Stimulated activated CD8-positive, alpha-beta memory T cell treated with anti-CD3 and anti-CD28 coated beads, Interleukin-4, amount 100 ng/mL, for 24 hours (primary cell): ENCODE results near the gene MVB12B.
"Not testable (repeated sequence)": the region's sequence is repeated elsewhere in the genome, so short reads cannot be mapped to it uniquely, and the experiment has no call there.

Experiments
- DNase-seq: peaks from one replicate; pipeline ENCODE4 v3.0.0-alpha.2; 2020; ENCODE audit warnings: low read depth

The MVB12B gene

DNA sequence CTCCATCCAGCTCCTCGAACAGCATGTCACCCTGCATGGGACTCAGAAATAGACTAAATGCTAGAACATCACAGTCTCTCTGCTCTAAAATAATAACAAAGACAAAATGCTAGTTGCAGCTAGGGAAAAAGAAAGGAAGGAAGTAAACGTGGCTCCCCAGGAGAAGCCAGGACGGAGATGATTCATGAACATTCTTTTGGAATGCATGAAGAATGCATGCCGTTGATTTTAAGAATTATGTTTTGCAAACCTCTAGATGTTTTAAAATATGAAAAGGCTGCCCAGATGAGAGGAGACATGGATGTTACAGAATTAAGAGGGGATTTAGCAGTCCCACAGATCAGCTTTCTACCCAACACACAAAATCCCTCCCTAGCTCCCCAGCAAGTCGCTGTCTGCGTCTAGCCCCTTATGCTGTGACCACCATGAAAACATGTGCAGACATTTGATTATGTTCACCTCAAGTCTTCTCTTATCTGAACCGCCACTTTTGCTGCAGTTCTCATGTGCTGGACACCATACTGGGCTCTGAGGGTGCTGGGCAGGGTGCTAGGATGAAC is 147.7 kb downstream of the MVB12B start:
- no peak for DNase-seq

DNA sequence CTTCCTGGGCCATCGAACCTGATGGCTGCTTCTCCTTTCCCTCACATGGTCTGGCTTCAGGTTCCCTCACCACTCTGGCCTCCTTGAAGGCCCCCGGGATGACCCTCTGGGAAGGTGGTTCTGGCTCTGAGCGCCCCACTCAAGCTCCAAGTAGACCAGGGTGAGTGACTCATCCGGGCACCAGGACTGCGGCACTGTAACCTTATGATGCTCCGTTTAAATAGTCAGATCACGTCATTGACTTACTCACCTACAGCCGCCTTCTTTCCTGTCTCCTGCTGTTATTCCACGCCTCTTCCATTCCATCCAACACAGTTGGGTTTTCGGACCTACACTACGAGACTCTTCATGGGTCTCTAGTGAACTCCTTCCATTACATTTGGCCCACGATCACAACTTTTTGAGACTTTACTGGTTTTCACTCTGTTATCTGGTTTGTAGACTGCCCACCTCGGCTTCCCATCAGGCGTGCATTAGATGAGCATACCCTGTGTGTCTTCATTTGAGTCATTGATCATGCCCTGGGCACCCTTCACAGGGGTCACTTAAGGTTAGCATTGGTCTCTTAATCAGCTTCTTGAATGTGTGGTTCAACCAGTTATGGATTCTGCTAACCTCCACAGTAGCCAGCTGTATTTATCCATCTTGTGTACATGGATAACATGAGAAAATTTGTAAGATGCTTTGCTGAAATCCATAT is 148.3 kb downstream of the MVB12B start:
- no peak for DNase-seq

DNA sequence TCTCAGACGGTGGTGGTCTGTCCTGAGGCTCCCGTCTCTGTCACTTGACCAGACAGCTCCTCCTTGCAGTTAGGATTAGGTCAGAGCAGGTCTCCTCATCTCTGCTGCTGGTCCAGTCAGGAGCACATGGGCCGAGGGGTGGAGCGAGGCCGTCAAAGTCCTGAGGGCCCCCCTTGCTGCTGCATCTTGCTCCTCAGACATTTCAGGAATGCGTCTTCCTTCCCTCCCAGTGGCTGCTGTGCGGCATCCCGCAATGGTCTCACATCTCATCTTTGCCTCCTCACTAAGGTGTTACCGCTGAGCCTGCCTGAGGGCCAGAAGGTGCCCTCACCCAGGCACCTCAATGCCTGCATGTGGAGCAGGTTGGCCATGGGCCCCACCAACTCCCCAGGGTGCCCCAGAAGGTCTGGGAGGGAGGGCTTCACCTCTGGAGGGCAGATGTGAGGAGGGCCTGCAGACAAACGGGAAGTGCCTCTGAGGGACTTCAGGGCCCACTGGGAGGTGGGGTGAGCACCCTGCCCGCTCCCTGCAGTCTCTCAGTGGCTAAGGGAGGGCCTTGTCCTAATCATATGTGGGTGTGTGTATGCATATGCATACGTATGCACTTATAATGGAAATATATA is 149.4 kb downstream of the MVB12B start:
- DNase-seq, result no peak

DNA sequence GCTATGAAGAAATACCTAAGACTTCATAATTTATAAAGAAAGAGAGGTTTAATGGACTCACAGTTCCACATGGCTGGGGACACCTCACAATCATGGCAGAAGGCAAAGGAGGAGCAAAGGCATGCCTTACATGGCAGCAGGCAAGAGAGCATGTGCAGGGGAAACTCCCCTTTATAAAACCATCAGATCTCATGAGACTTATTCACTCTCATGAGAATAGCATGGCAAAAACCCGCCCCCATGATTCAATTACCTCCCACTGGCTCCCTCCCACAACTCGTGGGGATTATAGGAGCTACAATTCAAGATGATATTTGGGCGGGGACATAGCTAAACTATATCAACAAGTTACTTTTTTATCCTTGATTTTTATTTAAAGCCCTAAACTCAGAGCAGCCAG is 150.8 kb downstream of the MVB12B start:
- not testable (repeated sequence) for DNase-seq

DNA sequence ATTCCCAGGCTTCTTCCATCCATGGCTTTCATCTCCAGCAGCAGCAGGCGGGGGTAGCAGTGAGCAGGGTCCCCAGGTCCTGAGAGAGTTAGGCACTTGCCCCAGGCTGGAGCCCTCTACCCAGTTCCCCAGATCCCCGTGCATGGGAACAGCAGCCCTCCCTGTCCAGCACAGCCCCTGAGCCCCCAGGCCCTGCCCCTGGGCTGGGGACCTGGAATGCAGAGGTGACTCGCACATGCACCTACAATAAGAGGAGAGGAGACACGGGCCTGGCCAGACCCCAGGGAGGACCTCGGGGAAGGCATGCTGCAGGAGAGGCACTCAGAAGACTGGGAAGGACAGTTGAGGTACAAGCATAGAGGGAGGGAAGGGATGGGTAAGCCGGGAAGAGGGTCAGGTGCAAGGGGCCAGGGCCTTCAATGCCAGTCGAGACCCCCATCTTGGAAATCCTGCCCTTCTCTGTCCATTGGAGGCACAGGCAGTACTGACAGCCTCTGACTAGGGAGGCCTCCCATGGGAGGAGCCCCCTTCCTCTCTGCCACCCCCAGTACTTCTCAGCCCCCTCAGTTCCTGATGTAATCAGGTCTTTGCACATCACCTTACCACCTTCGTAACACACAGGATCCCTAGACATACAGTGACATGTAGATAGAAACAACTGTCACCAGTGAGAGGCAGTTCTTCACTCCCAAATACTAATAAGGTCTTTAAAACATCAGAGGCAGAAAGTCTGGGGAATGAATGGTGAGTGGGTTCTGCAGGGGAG is 151.8 kb downstream of the MVB12B start:
- no peak for DNase-seq

DNA sequence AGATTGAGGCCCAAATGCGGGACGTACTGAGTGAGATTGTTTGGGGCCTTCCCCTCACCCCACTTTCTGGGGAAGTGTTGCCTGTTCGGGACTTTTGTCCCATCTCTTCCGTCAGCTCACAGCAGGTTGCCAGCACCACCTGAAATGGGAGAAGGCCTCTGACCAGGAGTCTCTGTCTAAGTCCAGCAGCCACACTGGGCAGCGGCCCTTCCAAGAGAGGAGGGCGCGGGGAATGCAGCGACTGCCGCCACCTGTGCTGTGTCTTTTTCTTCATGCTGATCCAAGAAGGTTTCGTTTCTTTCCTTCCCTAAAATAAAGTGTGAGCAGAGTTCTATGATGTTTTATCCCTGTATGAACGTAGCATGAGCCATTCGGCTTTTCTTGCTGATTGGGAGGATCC is 152.9 kb downstream of the MVB12B start:
- DNase-seq, result no peak

DNA sequence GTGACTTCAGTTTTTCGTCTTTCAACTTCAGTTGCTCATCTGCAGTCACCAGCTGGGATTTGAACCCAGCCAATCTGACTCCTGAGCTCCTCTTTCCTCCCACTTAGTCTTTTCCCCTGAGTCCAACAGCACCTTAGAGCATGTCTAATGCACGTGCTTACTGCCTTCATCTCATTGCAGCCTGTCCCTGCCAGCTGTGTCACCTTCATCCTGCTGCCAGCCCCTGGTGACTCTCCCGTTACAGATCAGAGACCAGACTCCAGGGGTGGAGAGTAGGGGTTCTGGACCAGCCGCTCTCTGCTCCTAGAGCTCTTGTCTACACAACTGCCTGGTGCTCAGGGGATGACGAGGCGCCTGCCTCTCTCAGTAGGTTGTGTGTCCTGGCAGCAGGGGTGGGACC is 154.2 kb downstream of the MVB12B start:
- DNase-seq, result no peak

DNA sequence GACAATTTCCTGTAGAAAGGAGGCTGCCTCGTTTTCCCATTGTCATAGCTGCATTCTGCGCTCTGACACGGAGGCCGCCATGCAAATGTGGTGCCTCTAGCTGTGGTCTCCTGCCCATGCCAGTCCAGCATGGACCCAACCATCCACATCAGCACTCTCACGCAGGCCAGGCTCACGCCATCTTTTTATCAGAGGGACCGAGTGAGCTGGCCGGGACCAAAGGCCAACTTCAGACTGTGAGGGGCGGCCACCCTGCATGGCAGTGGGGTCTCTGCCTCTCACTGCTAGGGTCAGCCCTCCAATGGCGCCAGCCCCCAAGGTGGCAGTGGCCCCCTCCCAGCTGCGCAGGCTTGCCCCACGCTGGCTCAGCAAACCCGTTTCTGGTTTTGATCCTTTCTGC is 155.2 kb downstream of the MVB12B start:
- no peak for DNase-seq

DNA sequence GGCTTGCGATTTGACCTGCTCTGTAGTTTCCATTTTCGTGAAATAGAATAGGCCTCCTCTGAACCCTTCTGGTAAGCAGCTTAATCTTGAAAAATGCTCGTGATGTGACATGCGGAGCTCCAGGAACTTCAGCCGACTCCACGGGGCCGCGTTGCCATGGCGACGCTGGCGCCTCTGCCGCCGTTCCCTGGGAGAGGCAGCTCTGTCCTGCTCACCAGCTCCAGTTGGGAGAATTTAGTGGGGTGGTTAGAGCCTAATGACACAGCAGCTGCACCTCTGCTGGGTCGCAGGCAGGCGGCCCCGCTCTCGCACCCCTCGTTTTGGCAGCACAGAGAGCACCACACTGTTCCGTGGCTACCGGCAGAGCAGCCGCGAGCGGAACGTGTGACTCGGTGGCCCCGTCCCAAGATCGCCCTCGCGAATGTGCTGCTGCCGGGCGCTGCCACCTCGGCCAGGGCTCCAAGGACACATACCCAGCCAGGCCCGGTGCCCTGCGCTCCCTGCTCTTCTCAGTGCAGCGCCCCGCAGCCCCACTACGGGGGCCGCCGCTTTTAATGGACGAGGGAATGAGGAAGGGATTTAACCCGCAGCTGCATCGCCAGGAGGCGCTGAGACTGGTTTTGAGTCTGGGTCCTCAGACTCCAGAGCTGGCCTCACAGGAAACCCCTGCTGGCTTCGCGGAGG is 155.9 kb downstream of the MVB12B start:
- no peak for DNase-seq

DNA sequence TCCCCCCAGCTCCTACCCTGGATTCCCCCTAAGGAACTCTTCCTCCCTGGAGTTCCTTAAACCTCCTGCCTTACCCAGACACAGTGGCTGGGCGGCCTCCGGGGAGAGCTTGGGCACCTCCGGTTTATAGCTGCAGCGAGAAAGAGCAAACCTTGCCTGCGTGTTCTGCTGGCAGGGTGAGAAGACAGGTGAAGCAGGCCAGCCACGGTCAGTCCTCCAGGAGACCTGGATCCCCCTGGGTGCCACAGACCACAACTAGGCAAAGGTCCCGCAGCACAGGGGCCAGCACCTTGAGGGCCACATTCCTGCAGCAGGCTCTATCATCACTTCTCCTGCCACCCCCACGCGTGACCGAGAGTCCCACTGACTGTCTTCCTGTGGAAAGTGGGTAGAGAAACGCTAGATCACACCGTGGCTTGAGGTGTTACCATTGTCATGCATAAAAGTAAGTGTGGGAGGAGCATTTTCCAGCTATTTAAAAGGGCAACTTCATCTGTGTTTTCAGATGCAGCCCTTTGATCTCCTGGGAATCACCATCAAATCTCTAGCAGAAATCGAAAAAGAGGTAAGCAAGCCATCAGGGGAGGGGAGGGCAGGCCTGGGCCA is 156.9 kb downstream of the MVB12B start:
- DNase-seq, result no peak

DNA sequence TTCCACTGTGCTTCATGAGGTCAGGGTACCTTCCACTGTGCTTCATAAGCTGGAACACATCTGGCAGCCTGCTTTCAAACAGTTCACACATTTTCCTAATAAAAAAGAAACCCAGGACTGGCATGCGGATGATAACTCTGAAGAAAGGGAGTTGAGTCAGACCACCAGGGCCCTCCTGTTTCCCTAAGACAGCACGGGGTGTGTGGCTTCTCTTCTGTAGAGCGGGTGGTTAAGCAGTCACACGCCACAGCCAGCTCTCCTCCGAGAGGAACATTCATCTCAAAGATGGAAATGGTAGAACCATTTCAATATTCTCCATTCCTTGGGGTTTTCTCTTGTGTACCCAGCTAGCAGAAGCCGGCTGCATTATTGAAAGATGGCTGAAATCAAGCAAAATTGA is 159.0 kb downstream of the MVB12B start:
- DNase-seq, result no peak

DNA sequence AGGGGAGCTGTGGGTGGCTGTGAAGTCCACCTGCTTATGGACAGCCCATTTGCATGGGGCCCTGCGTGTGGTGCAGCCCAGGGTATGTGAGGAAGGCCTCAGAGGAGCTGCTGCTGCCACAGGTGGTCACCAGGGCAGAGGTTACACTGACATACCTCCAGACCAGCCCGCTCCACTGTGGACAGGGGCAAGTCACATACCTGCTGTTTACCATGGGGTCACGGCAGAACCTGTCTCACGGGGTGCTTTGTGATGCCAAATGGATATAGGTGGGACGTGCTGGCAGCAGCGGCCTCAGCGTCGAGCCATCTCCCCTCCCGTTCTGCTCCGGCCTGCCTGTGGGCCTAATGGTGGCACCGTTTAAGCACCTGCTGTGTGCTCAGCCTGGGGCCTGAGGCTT is 159.6 kb downstream of the MVB12B start:
- no peak for DNase-seq

DNA sequence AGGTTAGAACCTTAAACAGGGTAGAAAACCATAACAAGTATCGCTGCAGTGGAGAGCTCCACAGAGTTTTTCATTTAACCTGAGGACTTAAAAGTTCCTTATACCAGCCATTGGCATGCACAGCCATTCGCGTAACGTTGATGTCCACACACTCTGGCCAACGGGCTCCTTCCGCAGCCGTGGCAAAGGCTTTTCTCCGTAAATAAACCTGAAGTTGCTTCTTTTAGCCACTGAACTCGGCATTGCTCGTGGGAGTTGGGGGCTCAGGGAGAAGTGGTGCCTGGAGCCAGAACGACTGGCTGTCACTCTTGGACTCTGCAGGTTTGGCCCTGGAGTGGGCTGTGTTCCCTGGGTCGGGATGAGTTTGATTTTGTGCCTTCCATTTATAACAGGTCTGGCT is 161.2 kb downstream of the MVB12B start:
- no peak for DNase-seq

DNA sequence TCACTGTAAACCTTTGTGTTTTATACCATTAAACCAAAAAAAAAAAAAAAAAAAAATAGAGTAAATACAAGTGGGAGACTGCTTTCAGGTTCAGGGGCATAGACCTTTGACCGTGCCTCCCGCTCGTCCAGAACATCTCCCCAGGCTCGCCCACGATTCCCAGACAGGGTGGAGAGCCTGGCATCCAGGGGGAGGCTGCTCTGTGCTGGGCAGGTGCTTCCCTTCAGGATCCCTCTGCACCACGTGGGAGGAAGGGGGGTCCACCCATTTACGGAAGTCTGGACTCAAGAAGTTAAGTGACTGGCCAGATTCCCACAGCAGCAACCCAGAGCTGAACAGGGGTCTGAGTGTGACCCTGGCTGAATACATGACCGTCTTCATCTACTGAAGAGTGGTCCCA is 161.7 kb downstream of the MVB12B start:
- no peak for DNase-seq

DNA sequence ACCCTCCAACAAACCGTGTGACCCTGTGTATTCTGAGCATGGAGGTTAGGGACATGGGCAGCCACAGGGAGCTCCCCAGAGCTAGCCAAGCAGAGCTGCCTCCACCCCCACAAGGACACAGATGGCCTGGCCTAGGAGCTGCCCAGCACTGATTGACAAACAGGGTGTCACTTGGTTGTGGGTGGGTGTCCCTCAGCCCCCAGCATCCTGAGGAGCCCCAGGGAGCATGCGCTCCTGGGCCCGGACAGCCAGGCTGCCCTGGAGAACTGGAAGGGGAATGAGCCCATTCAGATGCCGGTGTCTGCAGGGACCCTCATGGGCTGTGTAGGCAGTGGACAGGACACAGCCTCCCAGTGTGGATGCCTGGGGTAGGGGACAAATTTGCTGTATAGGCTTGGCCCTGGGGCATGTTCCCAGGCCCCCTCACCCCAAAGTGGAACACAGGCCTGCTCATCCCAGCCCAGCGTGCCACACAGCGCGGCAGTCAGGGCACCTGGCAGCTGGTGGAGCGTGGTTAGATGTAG is 162.3 kb downstream of the MVB12B start:
- no peak for DNase-seq

DNA sequence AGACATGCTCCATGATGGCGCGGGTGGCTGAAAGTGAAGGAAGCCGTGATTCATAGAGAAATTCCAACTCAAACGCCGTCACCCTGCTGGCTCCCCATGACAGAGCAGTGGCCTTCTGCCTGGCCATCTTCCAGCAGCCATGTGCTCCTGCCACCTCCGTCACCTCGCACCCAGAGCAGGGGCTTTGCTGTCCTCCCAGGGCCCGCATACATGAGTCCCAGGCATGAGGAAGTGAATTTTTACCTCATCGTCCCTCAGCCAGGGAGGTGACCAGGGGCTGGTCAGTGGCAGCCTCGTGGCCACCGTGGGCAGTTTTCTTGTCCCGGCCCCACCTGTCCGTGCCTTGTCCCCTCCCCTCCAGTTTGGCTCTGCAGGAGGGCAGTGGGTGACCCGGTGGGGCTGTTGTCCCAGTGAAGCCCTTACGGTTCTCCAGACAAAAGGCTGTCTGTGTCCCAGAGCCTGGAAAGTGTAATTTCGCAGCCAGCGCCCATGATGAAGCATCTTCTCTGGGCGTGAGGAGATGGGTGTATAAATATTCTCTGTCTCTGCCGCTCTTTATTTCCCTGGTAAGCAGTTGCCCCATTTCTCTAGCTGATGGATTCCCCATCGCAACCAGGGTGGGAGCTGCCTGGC is 163.1 kb downstream of the MVB12B start:
- DNase-seq, result no peak

DNA sequence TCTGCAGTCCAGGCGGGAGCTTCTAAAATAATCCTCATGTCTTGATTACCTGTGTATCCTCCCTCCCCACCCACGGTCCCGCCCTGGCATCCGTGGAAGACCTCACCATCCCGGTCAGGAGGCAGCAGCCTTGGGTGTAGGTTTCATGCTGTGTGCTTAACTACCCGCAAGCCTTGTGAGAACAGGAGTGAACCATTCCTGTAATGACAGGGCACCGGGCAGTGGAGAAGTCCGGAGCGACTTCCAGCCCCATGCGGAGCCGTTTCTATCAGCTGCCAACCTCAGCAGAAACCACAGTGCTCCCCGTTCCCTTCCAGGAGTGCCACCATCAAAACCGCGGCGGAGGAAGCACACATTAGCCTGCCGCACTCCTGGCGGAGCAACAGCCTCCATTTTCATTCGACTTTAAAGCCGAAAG is 163.6 kb downstream of the MVB12B start:
- DNase-seq, result no peak

DNA sequence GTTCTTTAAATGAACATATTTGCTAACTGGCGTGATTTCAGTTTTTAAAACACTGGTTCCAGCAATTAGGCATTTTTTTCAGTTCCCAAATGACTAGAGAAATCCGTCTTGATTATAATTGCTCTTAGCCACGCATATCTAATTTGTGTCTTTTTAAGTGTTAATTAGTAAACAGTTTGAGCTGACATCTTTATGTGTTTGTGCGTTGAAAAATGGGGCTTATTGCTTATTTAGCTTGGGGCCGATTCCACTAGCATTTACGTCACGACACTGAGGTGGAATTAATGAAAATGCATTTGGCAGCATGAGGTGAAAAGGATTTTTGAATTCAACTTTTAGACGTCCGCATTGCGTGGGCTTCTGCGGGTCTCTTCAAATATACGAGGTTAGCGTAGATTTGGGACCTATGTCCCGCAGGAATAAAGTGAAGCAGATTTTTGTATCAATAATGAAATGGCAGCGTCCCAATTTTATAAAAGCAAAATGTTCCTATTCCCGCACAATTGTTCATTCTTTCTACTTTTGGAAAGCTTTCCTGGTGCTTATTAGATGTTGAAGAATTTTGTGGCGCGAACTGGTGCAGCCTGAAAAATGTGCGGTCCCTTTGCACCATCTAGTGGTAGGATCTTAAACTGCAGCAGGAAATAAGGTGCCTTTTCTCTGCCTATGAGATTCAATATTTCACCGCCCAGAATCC is 164.4 kb downstream of the MVB12B start:
- no peak for DNase-seq

DNA sequence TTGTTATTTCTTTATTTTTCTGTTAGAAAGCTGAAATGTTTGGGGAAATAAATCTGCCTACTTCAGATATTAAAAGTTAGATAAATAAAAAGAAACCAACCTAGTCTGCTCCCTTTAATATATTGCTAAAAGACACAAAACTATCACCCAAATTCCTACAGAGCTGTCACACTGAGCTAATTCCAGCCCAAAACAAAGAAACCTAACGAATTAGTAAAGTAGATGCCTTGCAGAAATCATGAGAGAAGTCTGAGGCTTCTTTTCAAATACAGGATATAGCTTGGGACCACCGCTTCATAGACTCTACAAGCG is 164.9 kb downstream of the MVB12B start:
- no peak for DNase-seq

DNA sequence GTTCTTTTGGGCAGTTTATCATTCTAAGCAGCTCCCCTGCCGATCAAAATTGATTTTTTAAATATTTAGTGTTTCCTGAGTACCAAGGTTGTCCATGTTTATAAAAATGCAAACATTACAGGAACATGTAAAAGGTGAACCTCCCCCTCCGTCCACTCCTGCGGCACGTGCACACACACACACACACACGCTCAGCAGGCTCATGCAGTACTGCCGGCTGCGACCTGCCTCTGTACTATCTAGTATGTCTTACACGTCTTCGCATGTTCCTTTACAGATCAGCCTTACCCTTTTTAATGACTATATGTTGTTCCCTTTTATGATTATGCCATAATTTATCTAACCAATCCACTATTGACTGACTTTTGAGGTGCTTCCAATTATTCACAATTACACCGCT is 165.3 kb downstream of the MVB12B start:
- DNase-seq, result no peak

DNA sequence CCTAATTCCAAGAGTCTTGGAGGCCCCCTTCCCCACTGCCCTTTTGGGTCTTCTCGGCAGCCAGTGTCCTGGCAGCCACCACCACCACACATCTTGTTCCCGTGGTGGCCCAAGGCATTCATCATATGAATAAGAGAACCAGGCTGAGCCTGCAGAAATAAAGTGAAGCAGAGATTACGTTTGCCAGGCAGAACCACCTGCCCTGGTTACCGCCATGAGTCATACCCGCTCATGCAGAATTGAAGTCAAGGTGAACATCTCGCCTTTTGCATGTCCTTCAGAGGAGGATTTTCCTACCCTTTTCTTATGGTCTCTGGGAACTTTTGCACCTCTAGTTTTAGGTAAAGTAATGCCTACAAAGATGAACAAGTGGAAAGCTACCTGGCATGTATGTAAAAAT is 167.6 kb downstream of the MVB12B start:
- no peak for DNase-seq
